NT2/D1 (cell line): ENCODE results near the gene CEACAM5.
A peak's percentile ranks its signal among the peaks of the same experiment; 100 is the strongest.

ENCODE experiments used
- DNase-seq: peaks from one replicate; pipeline ENCODE4 v3.0.0-alpha.2; 2011; ENCODE audit warnings: low read depth, low spot score
- H3K27me3 ChIP-seq: 2 replicates; pipeline ENCODE4 v1.6.0; 2011; ENCODE audit warnings: mild to moderate bottlenecking; ENCODE audit not compliant: insufficient read length, insufficient read depth
- H3K36me3 ChIP-seq: 2 replicates; pipeline ENCODE4 v1.6.1; 2011; ENCODE audit warnings: mild to moderate bottlenecking, low read length, mixed read lengths; ENCODE audit not compliant: insufficient read depth, insufficient read length
- H3K4me1 ChIP-seq: 2 replicates; pipeline ENCODE4 v1.5.1; 2011; ENCODE audit not compliant: insufficient read depth, insufficient read length
- H3K4me3 ChIP-seq: 2 replicates; pipeline ENCODE4 v1.5.1; 2011; ENCODE audit warnings: low read depth; ENCODE audit not compliant: insufficient read length
- H3K9ac ChIP-seq: 2 replicates; pipeline ENCODE4 v1.6.0; 2011; ENCODE audit warnings: low read depth; ENCODE audit not compliant: insufficient read length
- H3K9me3 ChIP-seq: 2 replicates; pipeline ENCODE4 v1.5.1; 2011; ENCODE audit warnings: mild to moderate bottlenecking, low read length; ENCODE audit not compliant: insufficient read depth
- SUZ12 ChIP-seq: IDR thresholded peaks from 2 replicates; pipeline ENCODE4 v1.6.1; 2011; ENCODE audit not compliant: insufficient read length, insufficient read depth; ENCODE audit errors: extremely low read depth
- YY1 ChIP-seq: IDR thresholded peaks from 2 replicates; pipeline ENCODE4 v1.6.1; 2011; ENCODE audit not compliant: insufficient read length, insufficient read depth
- ZNF274 ChIP-seq: IDR thresholded peaks from 2 replicates; pipeline ENCODE4 v1.6.1; 2011; ENCODE audit warnings: mild to moderate bottlenecking, low read depth, low read length

The CEACAM5 gene

GRCh38 chr19:41701401-41702075 lies 6.9 kb upstream of the CEACAM5 start:
- Histone ChIP-seq H3K4me3 (no peak overlapping the region), H3K9ac (no peak overlapping the region), H3K27me3 (peaks cover 73% of the 10 kb centered on the region), H3K9me3 (no peaks in the 10 kb centered on the region), H3K4me1 (no peaks in the 10 kb centered on the region), H3K36me3 (no peaks in the 10 kb centered on the region)
- no peak for DNase-seq
- TF ChIP-seq SUZ12 (no peak), YY1 (no peak), ZNF274 (no peak)

- no peak for DNase-seq
- Histone ChIP-seq H3K9me3 (no peaks in the 10 kb centered on the region), H3K4me1 (no peaks in the 10 kb centered on the region), H3K9ac (no peak overlapping the region), H3K36me3 (no peaks in the 10 kb centered on the region), H3K4me3 (no peak overlapping the region), H3K27me3 (peaks cover 69% of the 10 kb centered on the region)
- TF ChIP-seq SUZ12 (no peak), ZNF274 (no peak), YY1 (no peak)
These were observed 6.2 kb upstream of the CEACAM5 start for GRCh38 chr19:41702171-41702651.

- H3K4me3 ChIP-seq, result no peak overlapping the region
- TF ChIP-seq YY1 (no peak), SUZ12 (no peak), ZNF274 (no peak)
- no peak for DNase-seq
- no peaks in the 10 kb centered on the region for H3K36me3 ChIP-seq
- H3K9ac ChIP-seq, result no peak overlapping the region
- H3K27me3 ChIP-seq, result peaks cover 71% of the 10 kb centered on the region
- peaks cover 5% of the 10 kb centered on the region; the same call in 1 of the 2 replicates for H3K9me3 ChIP-seq
- H3K4me1 ChIP-seq, result peaks cover 2% of the 10 kb centered on the region
These were observed 4.7 kb upstream of the CEACAM5 start for GRCh38 chr19:41703602-41704293.

GRCh38 chr19:41705393-41706174 lies 2.8 kb upstream of the CEACAM5 start:
- no peak for TF ChIP-seq YY1
- no peak for TF ChIP-seq SUZ12
- no peak for TF ChIP-seq ZNF274
- no peak overlapping the region for H3K4me3 ChIP-seq
- peaks cover 5% of the 10 kb centered on the region; the same call in 1 of the 2 replicates for H3K9me3 ChIP-seq
- DNase-seq, result no peak
- no peak overlapping the region for H3K9ac ChIP-seq
- peaks cover 2% of the 10 kb centered on the region for H3K4me1 ChIP-seq
- H3K27me3 ChIP-seq, result peaks cover 76% of the 10 kb centered on the region
- no peaks in the 10 kb centered on the region for H3K36me3 ChIP-seq

GRCh38 chr19:41706741-41707501 lies 1.5 kb upstream of the CEACAM5 start:
- no peaks in the 10 kb centered on the region for H3K36me3 ChIP-seq
- no peak overlapping the region for H3K9ac ChIP-seq
- H3K9me3 ChIP-seq, result peaks cover 5% of the 10 kb centered on the region; the same call in 1 of the 2 replicates
- peaks cover 78% of the 10 kb centered on the region for H3K27me3 ChIP-seq
- H3K4me3 ChIP-seq, result no peak overlapping the region
- DNase-seq, result peak; percentile 46
- peaks cover 2% of the 10 kb centered on the region for H3K4me1 ChIP-seq
- TF ChIP-seq YY1 (no peak), SUZ12 (no peak), ZNF274 (no peak)

GRCh38 chr19:41707502-41707812 lies 969 bp upstream of the CEACAM5 start:
- H3K27me3 ChIP-seq, result peaks cover 83% of the 10 kb centered on the region
- DNase-seq, result no peak

More at GRCh38 chr19:41707502-41707812, 969 bp upstream of the CEACAM5 start:
- Histone ChIP-seq H3K4me3 (no peak overlapping the region), H3K36me3 (no peaks in the 10 kb centered on the region), H3K9ac (no peak overlapping the region), H3K9me3 (peaks cover 5% of the 10 kb centered on the region; the same call in 1 of the 2 replicates), H3K4me1 (peaks cover 2% of the 10 kb centered on the region)
- TF ChIP-seq ZNF274, result no peak
- no peak for TF ChIP-seq SUZ12
- no peak for TF ChIP-seq YY1
